Inflammatory macrophage treated with lipopolysaccharide for 4 hours (primary cell): ENCODE data around the gene GTF2H2.
"Not testable (repeated sequence)": the region's sequence is repeated elsewhere in the genome, so short reads cannot be mapped to it uniquely, and the experiment has no call there.

Experiments
- DNase-seq: peaks from one replicate; pipeline ENCODE4 v3.0.0-alpha.2; 2020

The GTF2H2 gene

DNA sequence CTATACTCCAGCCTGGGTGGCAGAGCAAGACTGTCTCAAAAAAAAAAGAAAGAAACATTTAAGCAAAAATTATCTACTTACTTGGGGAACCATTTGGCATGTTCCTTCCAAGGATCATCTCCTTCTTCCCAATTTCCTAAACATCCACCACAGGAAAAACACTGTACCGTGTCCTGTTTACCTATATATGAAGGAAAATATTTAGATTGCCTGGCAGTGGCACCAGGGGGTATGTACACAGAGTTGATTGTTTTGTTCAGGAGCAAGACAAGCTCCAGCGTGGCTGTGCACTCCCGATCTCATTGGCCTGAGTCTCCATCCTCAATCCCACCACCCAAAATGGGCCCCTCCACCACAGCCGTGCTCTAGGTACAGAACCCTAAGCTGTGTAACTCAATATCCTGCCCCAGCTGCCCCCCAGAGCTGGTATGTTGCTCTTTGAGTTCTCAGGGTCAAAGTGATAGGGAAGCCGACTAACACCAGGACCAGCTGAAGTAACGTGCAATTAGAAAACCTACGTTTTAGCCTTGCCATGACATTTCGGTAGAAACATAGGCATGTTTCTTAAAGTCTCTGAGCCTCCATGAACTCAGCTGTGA, 56.2 kb downstream of the GTF2H2 start:
- DNase-seq: no peak

DNA sequence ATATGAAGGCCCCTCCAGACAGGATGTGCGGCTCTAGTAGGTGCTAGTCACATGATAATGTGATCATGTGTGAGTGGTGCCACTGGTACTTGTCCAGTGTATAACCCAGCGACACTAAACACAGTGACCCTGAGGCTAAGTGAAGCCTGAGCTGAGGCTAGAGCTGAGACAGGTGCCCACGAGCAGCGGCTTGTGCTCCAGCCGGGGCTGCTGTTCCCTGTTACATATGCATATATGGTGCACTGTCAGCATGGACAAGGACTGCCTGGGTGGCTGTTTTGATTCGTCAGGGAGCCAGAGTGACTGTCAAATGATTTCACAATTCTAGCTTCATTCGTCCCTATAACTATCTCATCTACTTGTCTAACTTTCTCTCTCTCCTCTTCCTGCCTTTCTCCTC, 60.5 kb downstream of the GTF2H2 start:
- not testable (repeated sequence) for DNase-seq
